ENCODE data around the gene ZDHHC3.
A peak's percentile ranks its signal among the peaks of the same experiment; 100 is the strongest.

Gene ZDHHC3

GRCh38 chr3:44976002-44976815 lies at the start of gene ZDHHC3, which contains the start of gene EXOSC7:
TSS of gene ZDHHC3 (minus strand) at chr3:44976174. CDS start at chr3:44959436, 16,738 bp downstream.
TSS of gene EXOSC7 (plus strand) at chr3:44976244. CDS start at chr3:44976278, 34 bp downstream.
- peak; percentile 73 to 78 for DNase-seq (ENCODE audit: low read depth in 1 of 2, low spot score in 1 of 2)

- DNase-seq (ENCODE audit: low read depth in 1 of 2, low spot score in 1 of 2), result no peak
These were observed 48.7 kb upstream of the ZDHHC3 start for GRCh38 chr3:45024542-45025255.

GRCh38 chr3:45023675-45024074 lies 47.7 kb upstream of the ZDHHC3 start:
- no peak for DNase-seq (ENCODE audit: low read depth in 1 of 2, low spot score in 1 of 2)

- DNase-seq (ENCODE audit: low read depth in 1 of 2, low spot score in 1 of 2), result no peak
These were observed 45.7 kb upstream of the ZDHHC3 start for GRCh38 chr3:45021524-45022297.

- DNase-seq (ENCODE audit: low read depth in 1 of 2, low spot score in 1 of 2), result no peak
These were observed 44.6 kb upstream of the ZDHHC3 start for GRCh38 chr3:45020534-45020933.

GRCh38 chr3:45017821-45018220 lies 41.8 kb upstream of the ZDHHC3 start:
- DNase-seq (ENCODE audit: low read depth in 1 of 2, low spot score in 1 of 2), result no peak

- DNase-seq (ENCODE audit: low read depth in 1 of 2, low spot score in 1 of 2), result no peak
These were observed 40.9 kb upstream of the ZDHHC3 start for GRCh38 chr3:45016916-45017315.

- no peak for DNase-seq (ENCODE audit: low read depth in 1 of 2, low spot score in 1 of 2)
These were observed 36.6 kb upstream of the ZDHHC3 start for GRCh38 chr3:45012577-45012976.

GRCh38 chr3:45011756-45012508 lies 36.0 kb upstream of the ZDHHC3 start:
- no peak for DNase-seq (ENCODE audit: low read depth in 1 of 2, low spot score in 1 of 2)

- no peak for DNase-seq (ENCODE audit: low read depth in 1 of 2, low spot score in 1 of 2)
These were observed 34.9 kb upstream of the ZDHHC3 start for GRCh38 chr3:45010811-45011333.

- no peak for DNase-seq (ENCODE audit: low read depth in 1 of 2, low spot score in 1 of 2)
These were observed 33.9 kb upstream of the ZDHHC3 start for GRCh38 chr3:45009868-45010267.

GRCh38 chr3:45008117-45008516 lies 32.1 kb upstream of the ZDHHC3 start:
- DNase-seq (ENCODE audit: low read depth in 1 of 2, low spot score in 1 of 2), result no peak

GRCh38 chr3:45007091-45007490 lies 31.1 kb upstream of the ZDHHC3 start:
- no peak for DNase-seq (ENCODE audit: low read depth in 1 of 2, low spot score in 1 of 2)

GRCh38 chr3:45003859-45004258 lies 27.9 kb upstream of the ZDHHC3 start:
- DNase-seq (ENCODE audit: low read depth in 1 of 2, low spot score in 1 of 2), result no peak

GRCh38 chr3:45003406-45003805 lies 27.4 kb upstream of the ZDHHC3 start:
- no peak for DNase-seq (ENCODE audit: low read depth in 1 of 2, low spot score in 1 of 2)

- DNase-seq (ENCODE audit: low read depth in 1 of 2, low spot score in 1 of 2), result no peak
These were observed 26.7 kb upstream of the ZDHHC3 start for GRCh38 chr3:45002720-45003119.

- DNase-seq (ENCODE audit: low read depth in 1 of 2, low spot score in 1 of 2), result no peak
These were observed 26.2 kb upstream of the ZDHHC3 start for GRCh38 chr3:45002139-45002660.

- no peak for DNase-seq (ENCODE audit: low read depth in 1 of 2, low spot score in 1 of 2)
These were observed 25.8 kb upstream of the ZDHHC3 start for GRCh38 chr3:45001738-45002137.

- DNase-seq (ENCODE audit: low read depth in 1 of 2, low spot score in 1 of 2), result no peak
These were observed 24.8 kb upstream of the ZDHHC3 start for GRCh38 chr3:45000823-45001222.

- no peak for DNase-seq (ENCODE audit: low read depth in 1 of 2, low spot score in 1 of 2)
These were observed 23.8 kb upstream of the ZDHHC3 start for GRCh38 chr3:44999782-45000181.

All from activated CD4-positive, alpha-beta T cell treated with anti-CD3 and anti-CD28 coated beads, Interleukin-2, amount 50 U/mL, for 24 hours (primary cell).